OCI-LY7 (cell line): Measurements from ENCODE around the gene CPTP. TPM values are rescaled to one million over a fixed set of nuclear protein-coding genes. Genes with fewer than 3 reads are reported as not detected.

ENCODE experiments used
- BruUV-seq: library from RNA; stranded (reverse); fragments of 400-500 nt; replicated peaks from 2 replicates; lab custom pipeline; 2021; lab: Mats Ljungman, UMichigan
- CTCF ChIA-PET: fragments of 300-600 bp; sonication (Branson Sonifier 250); formaldehyde crosslinking; loops from one replicate; lab custom pipeline; 2022; ENCODE audit warnings: antibody characterized with exemption; ENCODE audit not compliant: unreplicated experiment; lab: Charles Lee
- POLR2A ChIA-PET: fragments of 300-600 bp; sonication (Branson Sonifier 250); formaldehyde crosslinking; loops from one replicate; lab custom pipeline; 2022; ENCODE audit warnings: antibody characterized with exemption; lab: Charles Lee
- DNase-seq: peaks from one replicate; pipeline ENCODE4 v3.0.0-alpha.2; 2015; ENCODE audit warnings: low spot score
- H2AFZ ChIP-seq: fragments of 200-600 bp; sonication (generic), shearing (Covaris generic); 2 replicates; pipeline ENCODE4 v1.6.1; 2014; ENCODE audit warnings: mild to moderate bottlenecking, antibody characterized with exemption, low read length, moderate library complexity
- H3K27ac ChIP-seq: fragments of 200-600 bp; sonication (generic); 2 replicates; pipeline ENCODE4 v1.5.1; 2014; ENCODE audit warnings: mixed run types, low read depth, mild to moderate bottlenecking, moderate library complexity, low read length, inconsistent platforms; ENCODE audit not compliant: poor library complexity, severe bottlenecking
- H3K36me3 ChIP-seq: fragments of 200-600 bp; sonication (generic); 2 replicates; pipeline ENCODE4 v1.6.1; 2014; ENCODE audit warnings: mild to moderate bottlenecking, antibody characterized with exemption, low read length, moderate library complexity, mixed read lengths; ENCODE audit not compliant: insufficient read depth
- H3K4me1 ChIP-seq: fragments of 200-600 bp; sonication (generic); 2 replicates; pipeline ENCODE4 v1.5.1; 2014; ENCODE audit warnings: mild to moderate bottlenecking, low read length; ENCODE audit not compliant: insufficient read depth, poor library complexity, severe bottlenecking
- H3K4me2 ChIP-seq: fragments of 200-600 bp; sonication (generic); 2 replicates; pipeline ENCODE4 v1.6.1; 2014; ENCODE audit warnings: mild to moderate bottlenecking, low read length
- H3K4me3 ChIP-seq: fragments of 200-600 bp; sonication (generic); 2 replicates; pipeline ENCODE4 v1.5.1; 2014; ENCODE audit warnings: mild to moderate bottlenecking, low read depth, low read length; ENCODE audit not compliant: poor library complexity, severe bottlenecking
- H3K79me2 ChIP-seq: fragments of 200-600 bp; sonication (generic); 2 replicates; pipeline ENCODE4 v1.6.1; 2016; ENCODE audit warnings: low read depth, mild to moderate bottlenecking, low read length, moderate library complexity, mixed read lengths; ENCODE audit not compliant: insufficient read depth
- H3K9me2 ChIP-seq: fragments of 200-600 bp; sonication (generic); 2 replicates; pipeline ENCODE4 v1.6.1; 2016; ENCODE audit warnings: mild to moderate bottlenecking, low read length, mixed read lengths; ENCODE audit not compliant: insufficient read depth
- H3K9me3 ChIP-seq: fragments of 200-600 bp; sonication (generic); 2 replicates; pipeline ENCODE4 v1.6.1; 2014; ENCODE audit warnings: mild to moderate bottlenecking, mixed run types, low read length, mixed read lengths
- H4K20me1 ChIP-seq: fragments of 200-600 bp; sonication (generic); 2 replicates; pipeline ENCODE4 v1.6.1; 2014; ENCODE audit warnings: mild to moderate bottlenecking, antibody characterized with exemption, low read length, moderate library complexity, mixed read lengths; ENCODE audit not compliant: insufficient read depth
- EZH2phosphoT487 ChIP-seq: fragments of 200-600 bp; sonication (generic); IDR thresholded peaks from 2 replicates; pipeline ENCODE4 v1.6.1; 2018; ENCODE audit warnings: low read depth, borderline replicate concordance, mild to moderate bottlenecking, mixed run types, antibody characterized with exemption, low read length, moderate library complexity, mixed read lengths
- intact Hi-C: fragments of 100-400 bp; cut with micrococcal nuclease; formaldehyde crosslinking; loops from one replicate; pipeline ENCODE4 v1.10.0; 2022; ENCODE audit not compliant: unreplicated experiment
- total RNA-seq, 2 experiments: library from RNA; depleted of rRNA in 1 of 2; stranded (reverse); fragments of >200 nt in 1 of 2; shearing (Covaris generic) in 1 of 2; gene quantifications; 2 replicates each; pipeline ENCODE4 v1.2.3, GENCODE V29; 2014 to 2022
- TF ChIP-seq, protein P1 (sequence below): fragments of 200-600 bp; sonication (generic); conservative IDR thresholded peaks from 2 replicates; pipeline ENCODE4 v1.5.1; 2014; ENCODE audit warnings: mild to moderate bottlenecking, antibody characterized with exemption, low read length, moderate library complexity, mixed read lengths

Gene CPTP
- total RNA-seq, 2 experiments from 2014 or later: 16.6 to 20.6 TPM

DNA sequence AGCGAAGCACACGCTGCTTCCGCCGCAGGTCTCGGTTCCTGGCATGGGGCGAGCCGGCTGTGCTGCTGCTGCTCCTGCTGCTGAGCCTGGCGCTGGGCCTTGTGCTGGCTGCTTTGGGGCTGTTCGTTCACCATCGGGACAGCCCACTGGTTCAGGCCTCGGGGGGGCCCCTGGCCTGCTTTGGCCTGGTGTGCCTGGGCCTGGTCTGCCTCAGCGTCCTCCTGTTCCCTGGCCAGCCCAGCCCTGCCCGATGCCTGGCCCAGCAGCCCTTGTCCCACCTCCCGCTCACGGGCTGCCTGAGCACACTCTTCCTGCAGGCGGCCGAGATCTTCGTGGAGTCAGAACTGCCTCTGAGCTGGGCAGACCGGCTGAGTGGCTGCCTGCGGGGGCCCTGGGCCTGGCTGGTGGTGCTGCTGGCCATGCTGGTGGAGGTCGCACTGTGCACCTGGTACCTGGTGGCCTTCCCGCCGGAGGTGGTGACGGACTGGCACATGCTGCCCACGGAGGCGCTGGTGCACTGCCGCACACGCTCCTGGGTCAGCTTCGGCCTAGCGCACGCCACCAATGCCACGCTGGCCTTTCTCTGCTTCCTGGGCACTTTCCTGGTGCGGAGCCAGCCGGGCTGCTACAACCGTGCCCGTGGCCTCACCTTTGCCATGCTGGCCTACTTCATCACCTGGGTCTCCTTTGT lies 9.1 kb downstream of the CPTP start:
- ChIA-PET POLR2A (no interaction called here), CTCF (no interaction called here)
- H4K20me1 ChIP-seq: no peaks in the 10 kb centered on the region
- H3K9me2 ChIP-seq: no peaks in the 10 kb centered on the region
- H3K36me3 ChIP-seq: peaks cover 12% of the 10 kb centered on the region; the same call in 1 of the 2 replicates
- no peak for DNase-seq
- no peak overlapping the region for H3K27ac ChIP-seq
- H3K9me3 ChIP-seq: no peaks in the 10 kb centered on the region
- H3K4me1 ChIP-seq: no peaks in the 10 kb centered on the region
- no peak overlapping the region for H3K4me3 ChIP-seq
- H3K4me2 ChIP-seq: no peak overlapping the region
- intact Hi-C loops: no loop called here
- no peak overlapping the region for H2AFZ ChIP-seq
- no TSS peak for BruUV-seq
- TF ChIP-seq EZH2phosphoT487: no peak
- TF ChIP-seq, protein P1, sequence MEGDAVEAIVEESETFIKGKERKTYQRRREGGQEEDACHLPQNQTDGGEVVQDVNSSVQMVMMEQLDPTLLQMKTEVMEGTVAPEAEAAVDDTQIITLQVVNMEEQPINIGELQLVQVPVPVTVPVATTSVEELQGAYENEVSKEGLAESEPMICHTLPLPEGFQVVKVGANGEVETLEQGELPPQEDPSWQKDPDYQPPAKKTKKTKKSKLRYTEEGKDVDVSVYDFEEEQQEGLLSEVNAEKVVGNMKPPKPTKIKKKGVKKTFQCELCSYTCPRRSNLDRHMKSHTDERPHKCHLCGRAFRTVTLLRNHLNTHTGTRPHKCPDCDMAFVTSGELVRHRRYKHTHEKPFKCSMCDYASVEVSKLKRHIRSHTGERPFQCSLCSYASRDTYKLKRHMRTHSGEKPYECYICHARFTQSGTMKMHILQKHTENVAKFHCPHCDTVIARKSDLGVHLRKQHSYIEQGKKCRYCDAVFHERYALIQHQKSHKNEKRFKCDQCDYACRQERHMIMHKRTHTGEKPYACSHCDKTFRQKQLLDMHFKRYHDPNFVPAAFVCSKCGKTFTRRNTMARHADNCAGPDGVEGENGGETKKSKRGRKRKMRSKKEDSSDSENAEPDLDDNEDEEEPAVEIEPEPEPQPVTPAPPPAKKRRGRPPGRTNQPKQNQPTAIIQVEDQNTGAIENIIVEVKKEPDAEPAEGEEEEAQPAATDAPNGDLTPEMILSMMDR: no peak
- no peaks in the 10 kb centered on the region for H3K79me2 ChIP-seq

DNA sequence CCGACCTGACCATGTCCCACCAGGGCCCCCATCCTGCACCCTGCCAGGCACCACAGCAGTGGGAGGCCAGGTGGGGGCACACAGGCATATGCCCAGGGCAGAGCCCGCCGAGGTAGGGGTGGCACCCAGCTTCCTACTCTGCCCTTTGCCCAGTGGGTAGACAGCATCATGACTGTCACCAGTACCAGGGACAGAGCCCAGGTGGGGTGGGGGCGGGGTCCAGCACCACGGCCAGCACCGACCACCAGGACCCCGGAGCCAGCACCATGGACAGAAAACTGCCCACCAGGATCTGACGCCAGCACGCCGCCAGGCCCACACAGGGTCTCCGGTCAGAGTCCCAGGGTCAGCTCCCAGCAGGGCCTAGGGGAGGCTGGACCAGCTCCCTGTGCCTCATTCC lies 10.2 kb downstream of the CPTP start:
- no TSS peak for BruUV-seq
- POLR2A ChIA-PET: no interaction called here
- H3K4me3 ChIP-seq: no peak overlapping the region

DNA sequence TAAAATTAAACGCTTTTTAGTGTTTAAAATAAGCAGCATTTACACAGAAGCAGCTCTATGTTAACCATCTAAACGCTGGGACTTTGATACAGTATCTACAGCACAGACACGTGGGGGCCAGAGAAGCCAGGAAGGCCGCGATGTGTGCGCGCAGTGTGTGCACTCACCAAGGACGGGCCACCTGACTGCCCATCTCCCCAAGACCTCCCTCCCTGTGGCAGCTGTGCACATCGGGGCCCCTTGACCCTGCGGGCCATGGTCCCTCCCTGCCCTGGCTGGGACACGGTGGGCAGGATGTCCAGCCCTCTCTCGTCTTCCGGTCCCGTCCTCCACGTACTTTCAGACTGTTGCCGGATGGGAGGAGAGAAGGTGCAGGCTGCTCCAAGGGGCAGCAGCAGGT lies 10.7 kb downstream of the CPTP start:
- POLR2A ChIA-PET: no interaction called here
- no TSS peak for BruUV-seq
- H3K27ac ChIP-seq: no peak overlapping the region

More for the DNA sequence above, 10.2 kb downstream of the CPTP start:
- TF ChIP-seq, protein P1: no peak
- no peak for TF ChIP-seq EZH2phosphoT487
- CTCF ChIA-PET: no interaction called here
- DNase-seq: no peak
- no peak overlapping the region for H3K4me2 ChIP-seq
- H3K36me3 ChIP-seq: 0 out of 2 replicates have a peak, but pooled peaks cover 2% of the 10 kb centered on the region
- H3K9me2 ChIP-seq: no peaks in the 10 kb centered on the region
- no peaks in the 10 kb centered on the region for H3K79me2 ChIP-seq
- H3K27ac ChIP-seq: no peak overlapping the region
- H3K9me3 ChIP-seq: no peaks in the 10 kb centered on the region
- intact Hi-C loops: no loop called here
- H3K4me1 ChIP-seq: no peaks in the 10 kb centered on the region
- H2AFZ ChIP-seq: no peak overlapping the region
- no peaks in the 10 kb centered on the region for H4K20me1 ChIP-seq

More for the DNA sequence above, 10.7 kb downstream of the CPTP start:
- CTCF ChIA-PET: no interaction called here
- intact Hi-C loops: no loop called here
- no peak overlapping the region for H2AFZ ChIP-seq
- H3K79me2 ChIP-seq: no peaks in the 10 kb centered on the region
- no peaks in the 10 kb centered on the region for H3K9me3 ChIP-seq
- no peak for DNase-seq
- no peak overlapping the region for H3K4me2 ChIP-seq
- H3K9me2 ChIP-seq: no peaks in the 10 kb centered on the region
- no peaks in the 10 kb centered on the region for H4K20me1 ChIP-seq
- no peak overlapping the region for H3K4me3 ChIP-seq
- TF ChIP-seq, protein P1: no peak
- no peak for TF ChIP-seq EZH2phosphoT487
- no peaks in the 10 kb centered on the region for H3K4me1 ChIP-seq
- H3K36me3 ChIP-seq: peaks cover 3% of the 10 kb centered on the region; the same call in 1 of the 2 replicates
